Glutamatergic neuron (in vitro differentiated cells): ENCODE data around the gene ARHGEF28. TPM values are rescaled to one million over a fixed set of nuclear protein-coding genes. Genes with fewer than 3 reads are reported as not detected.

Experiments
- DNase-seq: peaks from one replicate; pipeline ENCODE4 v3.0.0; 2022
- H3K27ac Mint-ChIP-seq: one replicate; pipeline ENCODE4 v1.8.0; 2020; ENCODE audit warnings: mild to moderate bottlenecking, mixed read lengths, inconsistent platforms; ENCODE audit not compliant: unreplicated experiment
- H3K27me3 Mint-ChIP-seq: one replicate; pipeline ENCODE4 v1.8.0; 2020; ENCODE audit warnings: mild to moderate bottlenecking, moderate library complexity, mixed read lengths, inconsistent platforms; ENCODE audit not compliant: unreplicated experiment
- H3K36me3 Mint-ChIP-seq: one replicate; pipeline ENCODE4 v1.8.0; 2020; ENCODE audit warnings: mild to moderate bottlenecking, mixed read lengths, inconsistent platforms; ENCODE audit not compliant: unreplicated experiment
- H3K4me1 Mint-ChIP-seq: one replicate; pipeline ENCODE4 v1.8.0; 2020; ENCODE audit warnings: mild to moderate bottlenecking, low read depth, mixed read lengths, inconsistent platforms; ENCODE audit not compliant: unreplicated experiment
- H3K4me3 Mint-ChIP-seq: one replicate; pipeline ENCODE4 v1.8.0; 2020; ENCODE audit warnings: mild to moderate bottlenecking, mixed read lengths, inconsistent platforms; ENCODE audit not compliant: unreplicated experiment
- H3K9me3 Mint-ChIP-seq: one replicate; pipeline ENCODE4 v1.8.0; 2020; ENCODE audit warnings: mild to moderate bottlenecking, moderate library complexity, mixed read lengths, inconsistent platforms; ENCODE audit not compliant: unreplicated experiment
- total RNA-seq: library from RNA; stranded (reverse); fragmentation: NEBNext Ultra II Directional; extraction: Animal tissue kit (Norgen Biotek cat#: 25700); gene quantifications from one replicate; pipeline ENCODE4 v1.2.1, GENCODE V29; 2021; ENCODE audit not compliant: unreplicated experiment
- TF ChIP-seq, protein P1 (sequence below): fragments of 200-600 bp; sonication (generic); IDR thresholded peaks from one replicate; pipeline ENCODE4 v1.5.0; 2021; ENCODE audit not compliant: partially characterized antibody, unreplicated experiment

ARHGEF28 gene
- total RNA-seq, 1 donor from 2014 or later: 0.47 TPM

DNA sequence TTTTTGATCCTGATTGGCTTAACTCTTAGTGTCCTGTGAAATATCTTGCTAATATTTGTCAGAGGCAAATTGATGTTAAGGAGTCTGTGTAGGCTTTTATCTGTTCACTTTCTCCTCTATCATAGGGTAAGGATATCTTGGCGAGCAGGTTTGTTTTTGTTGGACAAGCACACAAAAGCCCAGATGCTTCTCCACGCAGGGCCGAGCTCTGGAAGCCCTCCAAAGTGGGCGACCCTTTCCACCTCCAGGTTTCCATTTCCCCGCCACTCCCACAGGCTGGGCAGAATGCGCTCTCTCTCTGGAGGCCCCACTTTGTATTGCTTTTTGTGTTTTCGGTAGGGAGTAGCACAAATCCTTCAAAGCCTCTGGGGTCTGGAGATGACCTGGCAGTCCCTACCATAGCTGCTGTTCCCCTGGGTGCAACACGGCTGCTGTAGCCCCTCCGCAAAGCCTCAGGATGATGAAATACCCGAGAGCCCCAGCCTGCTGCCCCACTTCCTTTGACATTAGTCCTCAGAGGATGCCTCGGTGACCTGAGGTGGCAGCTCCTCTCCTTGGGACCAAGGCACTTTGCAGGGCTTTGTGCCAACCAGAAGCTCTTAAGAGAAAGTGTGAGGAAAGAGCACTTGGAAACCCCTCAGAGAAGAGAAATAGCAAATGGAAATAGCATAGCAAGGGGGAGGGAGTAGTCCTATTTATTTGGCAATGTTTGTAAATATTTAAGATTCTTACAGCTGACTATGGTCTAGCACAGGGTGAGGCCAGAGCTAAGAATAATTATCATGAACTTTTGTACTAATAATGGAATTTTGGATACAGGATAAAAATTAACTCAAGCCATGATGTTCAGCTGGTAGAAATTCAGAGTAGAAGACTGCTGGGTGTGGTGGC is 122.8 kb downstream of the ARHGEF28 start:
- no peak overlapping the region for H3K27ac Mint-ChIP-seq
- no peak for DNase-seq
- TF ChIP-seq, protein P1, sequence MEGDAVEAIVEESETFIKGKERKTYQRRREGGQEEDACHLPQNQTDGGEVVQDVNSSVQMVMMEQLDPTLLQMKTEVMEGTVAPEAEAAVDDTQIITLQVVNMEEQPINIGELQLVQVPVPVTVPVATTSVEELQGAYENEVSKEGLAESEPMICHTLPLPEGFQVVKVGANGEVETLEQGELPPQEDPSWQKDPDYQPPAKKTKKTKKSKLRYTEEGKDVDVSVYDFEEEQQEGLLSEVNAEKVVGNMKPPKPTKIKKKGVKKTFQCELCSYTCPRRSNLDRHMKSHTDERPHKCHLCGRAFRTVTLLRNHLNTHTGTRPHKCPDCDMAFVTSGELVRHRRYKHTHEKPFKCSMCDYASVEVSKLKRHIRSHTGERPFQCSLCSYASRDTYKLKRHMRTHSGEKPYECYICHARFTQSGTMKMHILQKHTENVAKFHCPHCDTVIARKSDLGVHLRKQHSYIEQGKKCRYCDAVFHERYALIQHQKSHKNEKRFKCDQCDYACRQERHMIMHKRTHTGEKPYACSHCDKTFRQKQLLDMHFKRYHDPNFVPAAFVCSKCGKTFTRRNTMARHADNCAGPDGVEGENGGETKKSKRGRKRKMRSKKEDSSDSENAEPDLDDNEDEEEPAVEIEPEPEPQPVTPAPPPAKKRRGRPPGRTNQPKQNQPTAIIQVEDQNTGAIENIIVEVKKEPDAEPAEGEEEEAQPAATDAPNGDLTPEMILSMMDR: no peak
- H3K9me3 Mint-ChIP-seq: no peaks in the 10 kb centered on the region
- H3K4me1 Mint-ChIP-seq: no peaks in the 10 kb centered on the region
- H3K4me3 Mint-ChIP-seq: no peak overlapping the region
- H3K36me3 Mint-ChIP-seq: peaks cover 4% of the 10 kb centered on the region
- no peaks in the 10 kb centered on the region for H3K27me3 Mint-ChIP-seq

DNA sequence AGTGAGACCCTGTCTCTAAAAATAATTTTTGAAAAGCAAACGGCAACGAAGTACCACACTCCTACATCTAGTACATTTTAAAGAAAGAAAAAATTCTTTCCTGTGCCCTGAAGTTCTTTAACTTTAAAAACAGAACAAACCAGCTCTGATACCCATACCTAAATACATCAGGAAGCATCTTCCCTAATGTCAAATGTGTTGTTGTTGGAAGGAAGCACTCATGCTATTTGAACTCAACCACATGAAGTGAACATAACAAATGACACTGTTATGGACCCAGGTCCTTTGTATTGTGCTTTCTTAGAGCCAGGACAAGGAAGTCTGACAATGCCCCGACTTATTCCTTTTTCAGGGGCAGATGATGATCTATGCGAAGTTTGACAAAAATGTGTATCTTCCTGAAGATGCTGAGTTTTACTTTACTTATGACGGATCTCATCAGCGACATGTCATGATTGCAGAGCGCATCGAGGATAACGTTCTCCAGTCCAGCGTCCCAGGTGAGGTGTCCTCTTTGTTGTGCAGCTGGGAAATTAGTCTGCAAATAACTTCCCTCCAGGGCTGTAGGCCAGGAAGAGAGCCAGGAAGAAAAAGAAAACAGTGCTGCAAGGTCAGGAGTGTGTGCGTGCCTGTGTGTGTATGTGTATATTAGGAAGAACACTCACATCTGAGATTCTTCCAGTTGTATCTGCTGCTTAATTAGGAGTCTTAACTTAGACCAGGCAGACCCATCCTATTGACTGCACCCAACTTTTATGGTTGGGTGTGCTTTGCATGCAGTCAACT is 123.7 kb downstream of the ARHGEF28 start:
- DNase-seq: no peak
- TF ChIP-seq, protein P1: no peak
- H3K27me3 Mint-ChIP-seq: no peaks in the 10 kb centered on the region
- no peak overlapping the region for H3K27ac Mint-ChIP-seq
- H3K4me1 Mint-ChIP-seq: no peaks in the 10 kb centered on the region
- no peaks in the 10 kb centered on the region for H3K9me3 Mint-ChIP-seq
- H3K4me3 Mint-ChIP-seq: no peak overlapping the region
- peaks cover 4% of the 10 kb centered on the region for H3K36me3 Mint-ChIP-seq

DNA sequence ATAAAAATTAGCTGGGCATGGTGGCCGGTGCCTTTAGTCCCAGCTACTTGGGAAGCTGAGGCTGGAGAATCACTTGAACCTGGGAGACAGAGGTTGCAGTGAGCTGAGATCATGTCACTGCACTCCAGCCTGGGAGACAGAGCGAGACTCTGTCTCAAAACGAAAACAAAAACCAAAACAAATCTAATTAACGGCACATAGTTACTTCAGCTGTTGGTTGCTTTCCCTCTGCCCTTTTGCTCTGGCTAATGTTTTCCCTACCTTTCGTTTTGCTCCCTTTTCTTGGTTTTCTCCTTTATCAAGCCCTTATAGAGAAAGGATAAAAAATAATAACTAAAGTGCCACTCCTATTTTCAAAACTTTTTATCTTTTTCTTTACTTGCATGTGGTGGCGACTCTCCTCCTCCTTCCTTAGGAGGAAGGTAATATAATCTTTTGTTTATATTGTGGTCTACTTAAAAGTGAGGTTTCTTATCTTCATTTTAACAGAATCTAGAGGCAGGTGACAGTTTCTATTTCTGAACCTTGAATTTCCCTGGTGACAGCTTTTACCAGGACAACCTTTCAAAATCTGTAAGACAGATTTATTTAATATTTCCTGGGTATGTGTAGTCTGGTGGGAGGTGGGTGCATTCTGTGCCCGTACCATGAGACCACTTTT is 125.4 kb downstream of the ARHGEF28 start:
- TF ChIP-seq, protein P1: no peak

DNA sequence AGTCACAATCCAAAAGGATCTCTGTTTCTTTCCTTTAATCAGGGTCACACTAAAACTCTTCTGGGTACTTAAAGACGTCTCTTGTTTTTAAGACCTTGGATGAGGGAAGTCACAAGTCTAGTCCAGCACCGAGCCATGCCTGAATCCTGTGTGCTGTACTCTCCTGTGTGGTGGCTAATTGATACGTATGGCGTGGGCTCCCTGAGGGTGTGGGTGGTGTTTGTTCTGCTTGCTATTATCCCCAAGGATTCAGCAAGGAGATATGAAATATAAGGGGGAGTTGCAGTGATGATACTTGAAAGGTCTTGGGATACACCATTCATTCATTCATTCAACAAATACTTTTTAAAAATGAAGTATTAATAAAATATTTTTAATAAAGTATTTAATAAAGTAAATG is 128.3 kb downstream of the ARHGEF28 start:
- DNase-seq: no peak
- Mint-ChIP-seq H3K27ac (no peak overlapping the region), H3K4me1 (no peaks in the 10 kb centered on the region), H3K36me3 (no peaks in the 10 kb centered on the region), H3K27me3 (no peaks in the 10 kb centered on the region), H3K9me3 (no peaks in the 10 kb centered on the region), H3K4me3 (no peak overlapping the region)
- TF ChIP-seq, protein P1: no peak

More for the DNA sequence above, 125.4 kb downstream of the ARHGEF28 start:
- no peak overlapping the region for H3K27ac Mint-ChIP-seq
- H3K27me3 Mint-ChIP-seq: no peaks in the 10 kb centered on the region
- no peaks in the 10 kb centered on the region for H3K9me3 Mint-ChIP-seq
- no peak overlapping the region for H3K4me3 Mint-ChIP-seq
- peaks cover 4% of the 10 kb centered on the region for H3K36me3 Mint-ChIP-seq
- no peak for DNase-seq
- H3K4me1 Mint-ChIP-seq: no peaks in the 10 kb centered on the region
